Muscle layer of duodenum (tissue), 2 donors: Measurements from ENCODE around the gene FPR2.
A peak's percentile ranks its signal among the peaks of the same experiment; 100 is the strongest.

Experiments
- H3K27ac ChIP-seq: one replicate; pipeline ENCODE4 v1.7.0; 2013; ENCODE audit warnings: mild to moderate bottlenecking, low read length
- H3K27me3 ChIP-seq: one replicate; pipeline ENCODE4 v1.7.0; 2013; ENCODE audit warnings: low read depth, mild to moderate bottlenecking, control low read depth, low read length
- H3K36me3 ChIP-seq, 2 donors: one replicate each; pipeline ENCODE4 v1.7.0; 2013; ENCODE audit warnings: low read length in 2 of 2, control low read depth in 1 of 2, mild to moderate bottlenecking in 1 of 2; ENCODE audit not compliant: insufficient read depth in 2 of 2, control insufficient read depth in 1 of 2
- H3K4me1 ChIP-seq, 2 donors: one replicate each; pipeline ENCODE4 v1.7.0; 2013; ENCODE audit warnings: low read length in 2 of 2, mild to moderate bottlenecking in 2 of 2, control low read depth in 1 of 2, moderate library complexity in 1 of 2; ENCODE audit not compliant: insufficient read depth in 2 of 2, control insufficient read depth in 1 of 2
- H3K4me3 ChIP-seq, 2 donors: one replicate each; pipeline ENCODE4 v1.7.0; 2013; ENCODE audit warnings: low read length in 2 of 2, low read depth in 1 of 2, mild to moderate bottlenecking in 1 of 2
- H3K9me3 ChIP-seq, 2 donors: one replicate each; pipeline ENCODE4 v1.7.0; 2013; ENCODE audit warnings: low read length in 2 of 2, control low read depth in 1 of 2, mild to moderate bottlenecking in 1 of 2; ENCODE audit not compliant: control insufficient read depth in 1 of 2
- donor health status: healthy.

The FPR2 gene

DNA sequence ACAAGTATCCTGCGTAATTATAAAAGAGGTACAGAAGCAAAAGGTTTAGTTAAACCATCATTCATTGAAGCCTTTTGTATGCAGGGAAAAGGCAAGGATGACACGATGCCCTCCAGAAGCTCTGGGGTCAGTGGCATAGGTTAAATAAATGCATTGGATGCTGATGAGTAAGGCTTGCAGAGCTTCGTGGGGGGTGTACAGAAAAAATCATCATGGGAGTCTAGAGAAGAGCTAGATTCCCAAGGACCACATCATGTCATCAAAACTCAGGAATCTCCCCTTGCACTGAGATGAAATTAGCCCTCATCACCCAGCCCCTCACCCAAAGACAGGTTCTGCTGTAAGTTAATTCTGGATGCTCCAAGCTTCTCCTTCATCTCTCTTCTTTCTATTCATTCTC, 17.6 kb upstream of the FPR2 start:
- Histone ChIP-seq H3K36me3 (peaks cover 0 to 3% of the 10 kb centered on the region in 2 donors), H3K9me3 (no peaks in the 10 kb centered on the region), H3K4me3 (no peak overlapping the region), H3K4me1 (no peaks in the 10 kb centered on the region), H3K27ac (no peak overlapping the region), H3K27me3 (no peaks in the 10 kb centered on the region)

DNA sequence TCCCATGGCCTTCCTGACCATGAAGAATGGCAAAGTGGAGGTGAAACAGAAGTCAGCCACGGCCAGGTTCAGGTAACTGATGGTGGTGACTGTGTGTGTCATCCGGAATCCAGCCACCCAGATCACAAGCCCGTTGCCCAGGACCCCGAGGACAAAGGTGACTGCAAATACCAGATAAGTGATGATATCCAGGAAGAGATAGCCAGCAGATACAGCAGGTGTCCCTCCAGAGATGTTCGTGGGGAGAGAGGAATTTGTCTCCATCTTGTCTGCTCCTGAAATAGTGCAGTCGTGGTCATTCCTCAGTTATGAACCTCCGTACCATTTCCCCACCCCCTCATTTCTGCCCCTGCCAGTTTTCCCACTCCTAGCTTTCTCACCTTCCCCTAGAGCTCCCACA, 14.2 kb upstream of the FPR2 start:
- H3K4me1 ChIP-seq, result no peaks in the 10 kb centered on the region
- H3K9me3 ChIP-seq, result no peaks in the 10 kb centered on the region
- no peak overlapping the region for H3K27ac ChIP-seq
- no peak overlapping the region for H3K4me3 ChIP-seq
- H3K27me3 ChIP-seq, result no peaks in the 10 kb centered on the region
- peaks cover 0 to 3% of the 10 kb centered on the region in 2 donors for H3K36me3 ChIP-seq

DNA sequence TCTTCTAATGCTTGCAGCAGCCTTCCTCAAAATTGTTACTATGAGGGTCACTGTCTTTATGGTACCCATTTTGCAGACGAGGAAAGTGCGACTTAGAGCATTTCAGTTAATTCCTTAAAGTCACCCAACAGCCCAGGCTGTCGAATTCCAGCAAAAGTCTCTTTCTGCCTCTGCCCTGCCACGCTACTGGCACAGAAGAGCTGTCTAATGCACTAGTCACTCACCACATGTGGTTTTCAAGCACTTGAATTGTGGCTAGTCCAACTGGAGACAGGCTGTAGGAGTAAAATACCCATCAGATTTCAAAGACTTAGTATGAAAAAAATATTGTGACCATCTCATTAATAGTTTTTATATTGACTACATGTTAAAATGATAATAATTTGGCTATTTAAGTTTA, 11.0 kb upstream of the FPR2 start:
- no peaks in the 10 kb centered on the region for H3K27me3 ChIP-seq
- no peak overlapping the region for H3K27ac ChIP-seq
- H3K36me3 ChIP-seq, result no peaks in the 10 kb centered on the region
- H3K4me3 ChIP-seq, result peak overlapping the region in 1 of 2 donors; percentile 22
- no peaks in the 10 kb centered on the region for H3K9me3 ChIP-seq
- H3K4me1 ChIP-seq, result no peaks in the 10 kb centered on the region

DNA sequence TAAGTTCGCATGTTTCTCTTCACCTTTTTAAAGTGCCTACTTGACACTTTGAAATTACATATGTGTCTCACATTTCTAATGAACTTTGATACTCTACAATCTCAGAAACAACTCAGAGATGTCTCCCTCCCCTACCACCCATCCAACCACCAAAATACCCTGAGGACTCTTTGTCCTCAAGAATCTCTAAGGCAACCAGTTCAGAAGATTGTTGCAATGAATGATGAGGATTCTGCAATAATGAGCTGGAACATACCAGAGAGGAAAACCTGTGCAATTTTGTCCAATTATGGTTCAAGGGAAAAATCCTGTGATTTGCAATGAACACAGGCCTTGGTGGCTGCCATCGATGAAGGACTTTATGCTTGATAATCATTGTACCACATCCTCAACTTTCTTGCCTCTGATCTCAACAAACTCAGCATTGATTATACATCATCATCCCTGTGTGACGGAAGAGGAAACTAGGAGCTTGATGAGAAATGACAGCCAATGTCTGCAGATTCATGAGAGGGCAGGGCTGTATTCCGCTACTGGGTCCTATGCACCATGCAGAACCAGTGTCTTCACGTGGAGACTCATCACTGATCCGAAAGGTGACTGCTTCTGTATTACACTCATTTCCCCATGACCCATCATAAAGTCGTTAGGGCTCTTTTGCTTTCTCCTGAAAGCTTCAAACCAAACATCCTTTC, 10.4 kb upstream of the FPR2 start:
- no peaks in the 10 kb centered on the region for H3K4me1 ChIP-seq
- no peaks in the 10 kb centered on the region for H3K36me3 ChIP-seq
- peak overlapping the region; percentile 7 to 27 for H3K4me3 ChIP-seq
- no peaks in the 10 kb centered on the region for H3K27me3 ChIP-seq
- H3K9me3 ChIP-seq, result no peaks in the 10 kb centered on the region
- H3K27ac ChIP-seq, result peak overlapping the region; percentile 60

DNA sequence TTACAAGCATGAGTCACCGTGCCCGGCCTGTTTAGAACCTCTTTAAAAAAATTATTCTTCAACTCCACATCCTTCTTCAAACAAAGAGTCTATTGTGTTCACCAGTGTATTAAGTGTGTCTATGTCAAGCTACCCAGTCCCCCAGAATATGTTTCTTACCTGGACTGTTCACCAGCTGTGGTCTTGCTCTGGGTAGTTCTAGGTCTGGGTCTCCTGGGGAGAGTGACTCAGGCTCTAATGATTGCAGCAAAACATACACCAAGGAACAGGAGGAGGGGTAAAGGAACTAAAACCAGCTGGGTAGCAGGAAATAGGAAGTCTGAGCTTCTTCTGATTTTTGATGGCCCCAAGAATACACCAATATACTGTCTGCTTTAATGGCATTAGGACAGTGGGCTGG, 9.3 kb upstream of the FPR2 start, which contains the start of gene FPR1:
Gene FPR1 (minus strand): TSS at position 224 of the 400 bp plus-strand sequence. CDS start 4,884 bp downstream, outside the sequence.
- Histone ChIP-seq H3K4me3 (peak within 1 kb of the TSS; percentile 7 to 27), H3K36me3 (no peaks in the 10 kb centered on the region), H3K27ac (peak within 1 kb of the TSS; percentile 60), H3K27me3 (no peaks in the 10 kb centered on the region), H3K9me3 (no peaks in the 10 kb centered on the region), H3K4me1 (no peaks in the 10 kb centered on the region)

DNA sequence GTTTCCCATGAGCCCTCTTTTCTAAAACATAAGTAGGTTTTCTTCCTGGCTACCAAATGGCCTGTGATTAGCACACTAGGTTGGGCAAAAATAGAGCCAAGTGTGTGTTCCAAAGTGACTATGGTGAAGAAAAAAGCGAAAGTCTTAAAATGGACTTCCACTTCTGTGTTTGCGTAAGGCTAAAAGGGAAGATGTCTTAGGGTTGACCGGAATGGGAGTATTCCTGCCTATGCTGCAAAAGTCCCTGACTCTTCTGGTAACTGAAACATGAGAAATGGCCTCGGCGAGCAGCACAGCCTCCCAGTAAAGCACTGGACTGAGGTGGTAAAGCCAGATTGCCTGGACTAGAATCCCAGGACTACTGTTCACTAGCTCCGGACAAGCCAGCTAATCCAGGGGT, 6.9 kb upstream of the FPR2 start:
- Histone ChIP-seq H3K27me3 (no peaks in the 10 kb centered on the region), H3K9me3 (no peaks in the 10 kb centered on the region), H3K4me3 (no peak overlapping the region), H3K27ac (peak overlapping the region; percentile 51), H3K4me1 (no peaks in the 10 kb centered on the region), H3K36me3 (no peaks in the 10 kb centered on the region)

GRCh38 chr19:51754770-51755169, 6.2 kb upstream of the FPR2 start:
- H3K27ac ChIP-seq, result peak overlapping the region; percentile 51
- no peaks in the 10 kb centered on the region for H3K4me1 ChIP-seq
- H3K27me3 ChIP-seq, result no peaks in the 10 kb centered on the region
- H3K36me3 ChIP-seq, result no peaks in the 10 kb centered on the region
- H3K9me3 ChIP-seq, result no peaks in the 10 kb centered on the region
- H3K4me3 ChIP-seq, result no peak overlapping the region

DNA sequence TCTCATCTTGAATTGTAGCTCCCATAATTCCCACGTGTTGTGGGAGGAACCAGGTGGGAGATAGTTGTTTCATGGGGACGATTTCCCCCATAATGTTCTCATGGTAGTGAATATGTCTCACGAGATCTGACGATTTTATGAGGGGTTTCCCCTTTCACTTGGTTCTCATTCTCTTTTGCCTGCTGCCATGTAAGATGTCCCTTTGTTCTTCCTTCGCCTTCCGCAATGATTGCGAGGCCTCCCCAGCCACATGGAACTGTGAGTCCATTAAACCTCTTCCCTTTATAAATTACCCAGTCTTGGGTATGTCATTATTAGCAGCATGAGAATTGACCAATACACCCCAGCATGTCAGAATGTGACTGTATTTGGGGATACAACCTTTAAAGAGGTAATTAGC, 5.4 kb upstream of the FPR2 start:
- Histone ChIP-seq H3K36me3 (no peaks in the 10 kb centered on the region), H3K27ac (no peak overlapping the region), H3K4me1 (no peaks in the 10 kb centered on the region), H3K9me3 (no peaks in the 10 kb centered on the region), H3K4me3 (no peak overlapping the region), H3K27me3 (no peaks in the 10 kb centered on the region)

GRCh38 chr19:51761696-51762095, 716 bp downstream of the FPR2 start:
- H3K27me3 ChIP-seq, result no peaks in the 10 kb centered on the region
- H3K4me1 ChIP-seq, result no peaks in the 10 kb centered on the region
- H3K9me3 ChIP-seq, result no peaks in the 10 kb centered on the region
- no peak overlapping the region for H3K27ac ChIP-seq
- no peaks in the 10 kb centered on the region for H3K36me3 ChIP-seq
- H3K4me3 ChIP-seq, result no peak overlapping the region

- H3K4me1 ChIP-seq, result no peaks in the 10 kb centered on the region
- no peaks in the 10 kb centered on the region for H3K27me3 ChIP-seq
- H3K36me3 ChIP-seq, result no peaks in the 10 kb centered on the region
- H3K9me3 ChIP-seq, result no peaks in the 10 kb centered on the region
- H3K4me3 ChIP-seq, result no peak overlapping the region
- H3K27ac ChIP-seq, result no peak overlapping the region
Observed at GRCh38 chr19:51765086-51765485, 4.1 kb downstream of the FPR2 start.

DNA sequence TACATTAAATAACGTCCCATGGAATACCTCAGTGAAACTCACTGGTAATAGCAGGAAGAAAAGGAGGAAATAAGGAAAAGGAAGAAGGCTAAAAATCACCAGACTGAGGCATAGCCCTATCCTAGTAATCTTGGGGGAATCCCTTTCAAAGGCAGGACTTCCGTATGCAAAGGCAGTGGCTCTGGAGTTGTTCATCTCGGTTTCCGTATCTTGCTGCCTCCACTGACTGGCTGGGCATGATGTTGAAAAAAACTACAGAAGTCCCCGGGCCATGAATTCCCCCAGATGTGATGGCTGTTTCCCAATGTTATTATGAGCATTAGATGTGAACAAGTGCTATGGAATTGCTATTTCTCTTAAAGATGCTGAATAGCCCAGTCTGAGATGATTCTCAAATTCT, 5.5 kb downstream of the FPR2 start:
- no peaks in the 10 kb centered on the region for H3K36me3 ChIP-seq
- no peak overlapping the region for H3K4me3 ChIP-seq
- H3K27ac ChIP-seq, result no peak overlapping the region
- H3K4me1 ChIP-seq, result no peaks in the 10 kb centered on the region
- H3K27me3 ChIP-seq, result no peaks in the 10 kb centered on the region
- no peaks in the 10 kb centered on the region for H3K9me3 ChIP-seq
